HG02943 (cell line): ENCODE results near the gene GPR78.

ENCODE experiments used
- ATAC-seq: cut with Tn5 transposase; IDR thresholded peaks from one replicate; pipeline ENCODE4 v1.9.1; 2021; ENCODE audit warnings: mild to moderate bottlenecking, low read depth, moderate library complexity; ENCODE audit not compliant: unreplicated experiment

The GPR78 gene

DNA sequence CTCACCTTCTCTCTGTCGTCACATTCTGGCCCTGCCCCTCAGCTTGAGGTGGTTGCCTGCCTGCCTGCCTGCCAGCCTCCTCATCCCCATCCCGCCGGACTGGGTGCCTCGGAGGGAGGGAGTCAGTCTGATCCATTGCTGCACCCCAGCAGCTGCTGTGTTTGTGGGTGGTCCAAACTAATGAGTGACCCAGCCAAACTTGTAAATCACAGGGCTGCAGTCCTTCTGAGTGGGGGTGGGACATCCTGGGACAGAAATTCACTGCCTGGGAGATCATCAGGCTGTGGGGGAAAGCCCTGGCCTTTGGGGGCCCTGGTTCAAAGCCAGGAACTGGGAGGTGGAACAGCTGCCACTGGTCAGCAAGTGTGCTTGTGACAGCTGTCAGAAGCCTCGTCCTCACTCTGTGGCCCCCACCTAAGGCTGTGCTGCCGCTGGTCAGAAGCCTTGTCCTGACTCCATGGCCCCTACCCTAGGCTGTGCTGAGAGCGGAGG, 5.6 kb downstream of the GPR78 start:
- no peak for ATAC-seq

DNA sequence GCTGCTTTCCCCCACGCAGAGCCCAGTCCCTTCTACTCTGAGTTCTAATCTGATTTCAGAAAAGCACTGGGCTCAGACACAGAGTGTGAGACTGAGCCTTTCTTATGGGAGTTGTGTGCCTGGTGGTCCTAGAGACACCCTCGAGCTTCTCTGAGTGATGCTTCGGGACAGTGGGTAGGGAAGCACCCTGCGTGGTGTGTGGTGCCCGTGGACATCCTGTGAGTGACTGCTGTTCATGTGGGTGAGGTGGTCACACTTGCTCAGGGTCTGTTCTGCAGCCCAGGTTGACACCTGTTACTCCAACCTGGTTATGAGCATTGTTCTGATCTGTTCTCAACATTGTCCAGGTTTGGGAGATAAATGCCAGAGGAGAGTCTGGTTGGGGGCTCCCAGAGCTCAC, 6.1 kb downstream of the GPR78 start:
- no peak for ATAC-seq

DNA sequence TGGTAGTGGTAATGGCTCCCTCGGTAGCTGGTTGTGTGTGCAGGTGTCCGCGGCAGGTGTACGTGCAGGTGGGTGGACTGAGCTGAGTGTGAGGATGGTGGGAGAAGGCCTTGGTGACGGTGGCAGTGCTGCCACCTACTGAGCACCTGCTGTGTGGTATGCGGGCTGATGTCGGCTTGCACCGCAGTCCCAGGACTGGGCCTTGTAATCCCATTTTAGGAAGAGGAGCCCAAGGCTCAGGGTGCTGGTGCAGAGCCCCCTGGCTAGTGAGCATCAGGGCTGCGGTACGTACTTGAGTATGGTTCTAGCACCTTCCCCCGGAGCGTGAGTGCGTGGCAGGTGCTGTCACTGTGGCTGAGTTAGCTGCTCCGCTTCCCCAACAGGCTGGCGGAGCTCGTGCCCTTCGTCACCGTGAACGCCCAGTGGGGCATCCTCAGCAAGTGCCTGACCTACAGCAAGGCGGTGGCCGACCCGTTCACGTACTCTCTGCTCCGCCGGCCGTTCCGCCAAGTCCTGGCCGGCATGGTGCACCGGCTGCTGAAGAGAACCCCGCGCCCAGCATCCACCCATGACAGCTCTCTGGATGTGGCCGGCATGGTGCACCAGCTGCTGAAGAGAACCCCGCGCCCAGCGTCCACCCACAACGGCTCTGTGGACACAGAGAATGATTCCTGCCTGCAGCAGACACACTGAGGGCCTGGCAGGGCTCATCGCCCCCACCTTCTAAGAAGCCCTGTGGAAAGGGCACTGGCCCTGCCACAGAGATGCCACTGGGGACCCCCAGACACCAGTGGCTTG, 6.7 kb downstream of the GPR78 start:
- ATAC-seq = no peak

DNA sequence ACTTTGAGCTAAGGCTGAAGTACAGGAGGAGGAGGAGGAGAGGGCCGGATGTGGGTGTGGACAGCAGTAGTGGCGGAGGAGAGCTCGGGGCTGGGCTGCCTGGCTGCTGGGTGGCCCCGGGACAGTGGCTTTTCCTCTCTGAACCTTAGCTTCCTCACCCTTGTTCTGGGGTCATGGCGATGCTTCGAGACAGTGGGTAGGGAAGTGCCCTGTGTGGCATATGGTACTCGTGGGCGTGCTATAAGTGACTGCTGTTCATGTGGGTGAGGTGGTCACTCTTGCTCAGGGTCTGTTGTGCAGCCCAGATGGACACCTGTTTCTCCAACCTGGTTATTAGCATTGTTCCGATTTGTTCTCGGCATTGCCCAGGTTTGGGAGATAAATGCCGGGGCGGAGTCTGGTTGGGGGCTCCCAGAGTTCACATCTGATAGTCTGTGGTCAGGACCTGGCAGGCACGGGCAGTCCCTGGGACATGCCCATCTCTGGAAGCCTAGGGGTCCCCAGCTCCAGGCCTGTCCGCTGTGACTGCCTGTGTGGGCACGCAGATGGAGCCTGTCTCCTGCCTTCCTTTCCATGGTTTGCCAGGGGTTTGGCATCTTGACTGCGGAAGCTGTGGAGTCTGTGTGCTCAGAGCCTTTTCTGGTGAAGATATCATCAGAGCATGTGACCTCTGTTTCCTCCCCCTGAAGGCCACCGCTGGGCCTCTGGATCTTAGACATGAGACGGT, 7.4 kb downstream of the GPR78 start:
- ATAC-seq = no peak

DNA sequence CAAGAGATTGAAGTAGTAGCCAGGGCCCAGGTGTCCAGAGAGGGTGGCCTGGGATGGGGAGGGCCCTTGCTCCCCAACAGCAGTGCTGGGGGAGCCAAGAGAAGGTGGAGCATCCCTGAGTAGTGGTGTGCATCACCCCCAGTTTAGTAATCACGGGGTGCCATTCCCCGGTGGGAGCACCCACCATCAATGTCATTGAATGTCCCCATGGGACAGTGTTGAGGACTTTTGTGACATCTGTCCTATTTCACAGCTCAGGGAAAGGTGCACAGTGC, 7.9 kb downstream of the GPR78 start:
- no peak for ATAC-seq

DNA sequence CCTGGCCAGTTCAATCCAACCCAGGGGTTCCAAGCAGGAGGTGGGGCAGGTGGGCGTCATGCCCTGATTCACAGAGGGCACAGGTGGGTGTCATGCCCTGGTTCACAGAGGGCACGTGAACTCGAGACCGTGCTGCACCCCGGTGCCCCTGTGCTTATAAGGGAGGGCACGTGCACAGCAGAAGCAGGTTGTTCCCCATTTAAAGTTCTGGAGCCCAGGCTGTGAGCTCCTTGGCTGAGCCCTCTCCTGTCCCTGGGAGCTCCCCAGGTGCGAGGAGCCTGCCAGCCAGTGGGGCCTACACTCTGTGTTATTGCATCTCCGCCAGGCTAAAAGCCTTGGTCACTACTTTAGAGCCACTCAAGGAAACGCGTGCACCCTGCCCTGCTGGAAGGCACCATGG, 9.1 kb downstream of the GPR78 start:
- no peak for ATAC-seq

DNA sequence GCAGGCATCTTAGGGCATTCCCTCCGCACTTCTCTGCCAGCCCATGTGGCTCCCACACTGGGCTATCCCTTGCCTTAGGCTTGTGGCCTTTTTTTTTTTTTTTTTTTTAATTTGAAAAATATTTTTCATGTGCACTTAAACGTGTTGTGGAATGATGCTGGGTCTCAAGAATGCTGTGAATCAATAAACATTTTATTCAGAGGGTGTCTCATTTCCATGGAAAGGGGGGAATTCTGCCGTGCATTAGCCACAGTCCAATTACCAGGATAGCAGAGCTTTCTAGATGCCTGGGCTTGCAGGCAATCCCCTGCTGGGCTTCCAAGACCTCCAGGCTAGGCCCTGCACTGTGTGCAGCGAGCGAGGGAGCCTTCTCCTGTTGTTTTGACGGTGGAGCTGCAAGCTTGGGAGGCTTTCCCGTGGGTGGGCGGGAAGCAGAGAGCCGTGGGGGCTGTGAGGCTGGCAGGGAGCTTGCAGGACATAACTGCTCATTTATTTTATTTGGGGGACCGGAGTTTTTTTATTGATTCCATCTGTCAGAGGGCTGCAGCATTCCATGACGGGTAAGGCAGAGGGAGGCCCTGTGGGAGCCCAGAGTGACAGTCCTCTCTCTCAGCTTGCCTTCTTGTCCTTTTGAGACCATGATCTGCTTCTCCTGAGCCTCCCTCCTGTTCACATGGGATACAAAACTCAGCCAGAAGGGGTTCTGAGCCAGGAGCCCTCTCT, 9.8 kb downstream of the GPR78 start:
- no peak for ATAC-seq

DNA sequence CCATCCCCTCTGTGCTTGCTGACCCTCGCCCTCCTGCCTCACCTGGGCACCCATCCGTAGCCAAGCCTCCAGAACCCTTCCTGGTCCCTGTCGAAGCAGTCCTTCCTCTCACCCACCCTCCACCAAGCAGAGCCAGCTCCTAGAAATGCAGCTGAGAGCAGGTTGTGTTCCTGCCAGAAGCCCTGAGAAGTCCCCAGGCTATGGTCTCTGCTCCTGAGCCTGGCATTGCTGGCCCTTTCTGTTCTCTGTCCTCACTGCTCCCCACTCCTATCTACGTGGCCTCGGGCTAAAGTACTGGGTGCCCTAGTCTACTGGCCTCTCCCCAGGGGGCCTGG, 10.3 kb downstream of the GPR78 start:
- no peak for ATAC-seq

DNA sequence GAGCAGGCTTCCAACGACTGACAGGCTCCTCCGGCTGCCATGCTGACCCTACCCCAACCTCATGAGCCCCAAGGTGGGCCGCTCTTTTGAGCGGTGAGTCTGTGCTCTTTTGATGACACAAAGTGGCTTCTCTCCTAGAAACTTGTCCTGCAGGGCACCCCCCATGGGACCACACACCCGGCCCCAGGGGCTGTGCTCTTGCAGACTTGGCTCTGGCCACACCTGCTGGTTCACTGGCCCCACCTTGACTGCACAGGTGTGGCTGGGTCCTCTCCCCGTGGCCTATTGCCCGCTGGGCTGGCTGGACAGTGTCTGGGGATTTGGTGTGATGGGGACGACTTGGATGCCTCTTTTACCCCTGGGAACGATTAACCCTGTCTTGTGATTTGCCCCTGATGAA, 10.9 kb downstream of the GPR78 start:
- no peak for ATAC-seq

DNA sequence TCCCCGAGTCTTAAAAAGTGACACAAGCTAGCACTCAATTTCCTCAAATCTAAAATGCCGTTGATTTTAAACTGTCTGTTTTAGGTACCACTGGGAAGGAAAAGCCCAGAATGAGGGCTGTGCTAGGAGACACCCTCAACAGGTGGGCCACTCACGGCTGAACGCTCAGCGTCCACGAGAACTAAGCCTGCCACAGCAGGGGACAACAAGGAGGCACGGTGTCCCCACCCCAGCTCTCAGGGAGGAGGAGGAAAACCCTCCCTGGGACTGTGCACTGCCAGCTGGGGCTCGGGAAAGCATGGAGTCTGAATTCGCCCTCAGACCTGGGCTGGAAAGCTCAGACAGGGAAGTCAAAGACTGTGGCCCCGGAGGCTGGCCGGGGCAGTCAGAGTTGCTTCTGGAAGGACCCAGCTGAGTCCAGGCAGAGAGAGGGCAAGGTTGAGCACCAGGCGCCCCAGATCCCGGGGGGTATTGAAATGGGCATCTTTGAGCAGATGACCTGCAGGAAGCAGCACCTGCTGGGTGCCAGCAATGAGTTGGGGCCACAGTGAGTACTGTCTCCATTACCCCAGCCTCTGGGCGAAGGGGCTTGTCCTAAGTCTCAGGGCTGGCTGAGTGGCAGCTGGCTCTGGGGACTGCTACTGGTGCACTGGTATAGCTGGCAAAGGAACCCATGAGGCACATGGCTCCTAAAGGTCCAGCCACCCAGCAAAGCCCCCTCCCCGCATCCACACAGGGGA, 11.6 kb downstream of the GPR78 start:
- ATAC-seq = no peak

DNA sequence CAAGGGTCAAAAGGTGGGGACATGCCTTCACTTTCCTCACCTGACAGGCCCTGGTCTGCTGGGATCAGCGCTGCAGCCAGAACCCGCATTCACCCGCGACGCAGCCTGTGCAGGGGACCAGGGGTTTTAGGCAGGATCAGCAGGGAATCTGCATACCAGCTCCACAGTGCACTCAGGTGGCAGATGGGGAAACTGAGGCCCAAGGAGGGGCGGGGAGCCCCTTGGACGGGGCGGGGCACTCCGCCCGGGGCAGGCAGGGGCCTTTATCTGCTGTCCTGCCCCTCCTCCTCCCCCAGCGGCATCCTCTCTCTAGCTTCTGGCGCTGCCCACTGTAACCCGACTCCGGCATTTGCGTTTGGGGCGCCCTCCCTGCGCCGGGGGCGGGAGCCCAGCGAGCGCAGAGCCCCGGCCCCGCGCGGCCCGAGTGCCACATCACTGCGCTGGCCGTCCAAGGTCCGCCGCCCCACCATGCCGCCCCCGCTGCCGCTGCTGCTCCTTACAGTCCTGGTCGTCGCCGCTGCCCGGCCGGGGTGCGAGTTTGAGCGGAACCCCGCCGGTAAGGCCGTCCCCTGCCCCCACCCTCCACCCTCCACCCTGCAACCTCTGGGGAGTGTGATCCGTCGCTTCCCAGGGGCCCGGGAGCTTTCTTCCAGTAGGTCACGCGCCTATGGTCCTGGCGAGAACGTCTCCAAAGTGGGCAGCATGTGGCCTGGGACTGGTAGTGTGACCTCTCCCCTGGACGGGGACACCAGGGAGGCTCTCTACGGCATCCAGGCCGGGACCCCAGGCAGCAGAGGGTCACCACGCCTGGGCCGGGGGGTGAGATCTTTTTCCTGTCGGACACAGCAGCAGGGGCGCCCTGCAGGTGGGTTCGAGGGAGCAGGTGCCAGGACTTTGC, 12.4 kb downstream of the GPR78 start, which contains the start of gene CPZ:
TSS of gene CPZ (plus strand) at position 400 of the 898 bp plus-strand sequence. CDS start at position 469, 69 bp downstream.
- no peak for ATAC-seq

DNA sequence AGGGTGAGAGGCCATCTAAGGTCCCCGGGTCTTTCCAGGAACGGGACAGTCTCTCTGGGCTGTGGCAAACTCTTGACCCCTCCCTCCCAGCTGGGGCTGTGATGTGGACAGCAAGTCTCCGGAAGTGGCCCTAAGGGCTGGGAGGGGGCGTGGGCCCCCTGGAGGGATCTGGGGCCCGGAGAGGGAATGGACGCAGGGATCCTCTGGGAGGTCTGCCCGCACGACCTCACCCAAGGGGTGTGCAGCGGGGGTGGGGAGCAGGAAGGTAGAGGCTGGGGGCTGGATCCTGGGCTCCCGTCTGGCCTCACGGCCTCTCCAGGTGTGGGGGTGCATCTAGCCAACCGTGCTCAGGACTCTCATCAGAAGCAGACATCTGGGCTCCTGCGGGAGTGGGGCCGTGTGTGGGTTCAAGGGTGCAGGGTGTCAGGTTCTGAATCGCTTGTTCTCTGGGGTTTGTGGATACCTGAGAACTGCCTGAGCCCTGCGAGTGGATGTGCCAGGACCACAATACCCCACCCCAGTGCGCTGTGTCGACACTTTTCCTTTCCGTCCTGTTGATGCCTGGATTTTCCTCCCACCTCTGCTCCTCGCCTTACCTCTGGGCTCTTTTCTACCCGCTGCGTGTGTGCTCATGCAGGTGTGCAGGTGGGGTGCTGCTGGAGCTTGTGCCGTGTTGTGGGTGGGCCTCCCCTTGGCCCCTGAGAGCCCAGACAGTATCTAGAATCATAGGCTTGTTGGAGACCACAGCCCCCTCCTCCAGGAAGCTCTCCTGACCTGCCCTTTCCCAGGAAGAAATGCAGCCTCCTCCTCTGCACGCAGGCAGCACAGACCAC, 13.3 kb downstream of the GPR78 start:
- no peak for ATAC-seq

DNA sequence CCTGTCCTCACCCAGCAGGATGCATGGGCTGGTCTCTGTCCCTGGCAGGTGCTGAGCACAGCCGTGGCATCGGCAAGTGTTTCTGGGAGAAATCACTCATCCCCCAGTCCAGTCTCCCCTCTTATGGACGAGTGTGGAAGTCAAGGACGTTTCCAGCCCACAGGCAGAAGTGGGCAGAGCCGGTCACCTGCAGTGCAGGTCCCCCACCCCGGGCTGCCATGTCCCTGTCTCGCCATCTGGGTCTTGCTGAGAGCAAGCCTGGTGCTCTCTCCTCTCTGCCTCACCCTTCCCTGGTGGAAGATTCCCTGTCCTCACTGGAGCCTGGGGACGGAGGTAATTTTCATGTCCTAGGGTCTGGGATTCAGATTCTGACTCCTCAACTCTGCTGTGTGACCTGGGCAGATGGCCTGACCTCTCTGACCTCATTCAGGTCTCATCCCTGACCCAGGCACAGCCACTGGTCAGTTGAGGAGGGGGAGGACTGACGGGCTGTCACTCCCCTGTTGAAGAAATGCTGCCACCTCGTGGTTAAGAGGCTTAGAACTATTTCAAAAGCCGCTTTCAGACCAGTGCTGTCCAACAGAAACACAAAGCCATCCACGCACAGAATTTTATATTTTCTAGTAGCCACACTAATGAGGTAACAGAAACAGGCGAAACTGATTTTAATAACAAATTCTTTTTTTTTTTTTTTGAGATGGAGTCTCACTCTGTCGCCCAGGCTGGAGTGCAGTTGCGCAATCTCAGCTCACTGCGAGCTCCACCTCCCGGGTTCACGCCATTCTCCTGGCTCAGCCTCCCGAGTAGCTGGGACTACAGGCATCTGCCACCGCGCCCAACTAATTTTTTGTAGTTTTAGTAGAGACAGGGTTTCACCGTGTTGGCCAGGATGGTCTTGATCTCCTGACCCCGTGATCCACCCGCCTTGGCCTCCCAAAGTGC, 14.2 kb downstream of the GPR78 start:
- no peak for ATAC-seq

DNA sequence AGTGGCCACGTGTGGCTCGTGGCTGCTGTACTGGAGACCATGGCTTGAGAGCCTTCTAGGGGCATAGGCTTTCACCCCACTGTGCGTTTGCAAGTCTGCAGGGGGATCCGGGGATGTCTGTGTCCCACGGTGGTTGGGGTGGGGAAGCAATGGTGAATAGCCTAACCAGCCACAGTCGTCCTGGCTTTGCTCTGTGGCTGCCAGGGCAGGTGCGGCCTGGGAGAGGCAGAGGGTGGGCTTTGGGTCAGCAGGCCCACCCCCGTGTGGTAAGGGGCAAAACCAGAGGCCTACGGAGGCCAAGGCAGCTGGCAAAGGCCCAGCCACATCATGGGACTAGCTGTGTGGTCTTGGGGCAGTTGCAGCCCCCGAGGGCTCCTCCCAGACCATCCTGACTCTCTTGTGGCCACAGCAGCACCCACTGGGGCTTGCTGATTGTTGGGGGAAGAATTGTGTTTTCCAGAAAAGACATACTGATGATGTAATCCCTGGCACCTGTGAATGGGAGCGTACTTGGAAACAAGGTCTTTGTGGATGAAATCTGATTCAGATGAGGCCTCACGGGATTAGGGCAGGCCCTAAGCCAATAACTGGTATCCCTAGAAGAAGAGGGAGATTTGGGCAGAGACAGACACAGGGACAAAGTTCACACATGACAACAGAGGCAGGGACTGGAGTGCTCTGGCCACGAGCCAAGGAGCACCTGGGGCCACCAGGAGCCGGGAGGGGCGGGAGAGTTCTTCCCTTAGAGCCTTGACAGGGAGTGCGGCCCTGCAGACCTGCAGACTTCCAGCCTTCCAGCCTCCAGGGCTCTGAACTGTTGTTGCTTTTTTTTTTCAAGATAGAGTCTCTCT, 15.3 kb downstream of the GPR78 start:
- ATAC-seq = no peak

DNA sequence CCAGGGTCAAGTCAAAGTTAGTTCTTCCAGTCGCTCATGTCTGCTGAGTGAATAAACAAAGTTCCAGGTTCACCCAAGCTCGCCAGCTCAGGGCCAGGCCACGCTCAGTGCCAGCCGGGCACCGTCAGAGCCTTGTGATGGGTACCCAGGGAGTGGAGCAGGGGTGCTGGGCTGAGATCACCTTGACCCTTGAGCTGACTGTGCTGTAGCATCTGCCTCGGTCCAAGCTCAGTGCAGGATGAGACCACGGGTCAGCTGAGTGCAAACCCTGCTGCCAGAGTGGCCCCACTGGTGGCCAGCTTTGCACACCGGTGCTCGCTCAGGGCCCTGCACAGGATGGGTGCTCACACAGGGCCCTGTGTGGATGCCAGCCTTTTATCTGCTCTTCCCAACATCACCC, 16.7 kb downstream of the GPR78 start:
- ATAC-seq = no peak

DNA sequence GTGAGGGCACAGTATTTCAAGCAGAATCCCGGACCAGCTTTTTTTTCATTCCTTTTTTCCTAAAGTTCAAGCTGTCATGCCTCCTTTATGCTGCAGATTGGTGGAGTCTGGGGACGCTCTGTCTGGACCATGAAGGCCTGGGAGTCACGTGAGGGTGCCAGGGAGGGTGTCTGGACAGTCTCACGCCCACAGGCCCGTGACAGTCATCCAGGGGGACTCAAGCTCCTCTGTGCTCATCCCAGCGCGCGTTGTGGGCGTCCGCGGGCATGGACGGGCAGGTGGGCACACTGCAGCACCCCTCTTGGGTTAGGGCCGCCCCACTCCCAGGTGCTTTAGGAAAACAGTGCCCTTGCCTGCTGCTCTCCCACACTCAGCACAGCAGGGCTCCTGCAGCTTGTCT, 17.1 kb downstream of the GPR78 start:
- ATAC-seq = no peak

DNA sequence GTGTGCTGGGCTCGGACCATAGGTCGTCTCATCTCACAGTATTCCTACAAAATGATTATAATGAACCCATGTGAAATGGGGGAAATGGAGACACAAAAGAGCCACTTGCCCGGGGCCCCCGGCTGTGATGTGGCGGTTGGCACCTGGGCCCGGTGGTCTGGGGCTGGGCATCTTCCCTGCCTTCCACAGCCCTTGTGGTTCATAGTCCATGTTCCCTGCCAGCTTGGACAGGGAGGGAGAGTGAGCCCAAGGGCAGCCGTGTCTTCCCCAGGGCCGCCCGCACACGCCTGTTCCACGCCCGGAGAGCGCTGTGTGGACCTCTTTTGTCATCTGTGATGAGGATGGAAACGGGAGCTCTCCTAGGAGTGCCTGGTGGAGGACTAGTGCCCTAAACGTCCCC, 17.6 kb downstream of the GPR78 start:
- ATAC-seq = no peak
